Hepatocyte (in vitro differentiated cells): ENCODE measurements around the gene BBX.

Experiments
- EZH2 ChIP-seq: fragments of 200-600 bp; sonication (generic); IDR thresholded peaks from 2 replicates; pipeline ENCODE4 v1.6.1; 2016; ENCODE audit warnings: antibody characterized with exemption, mild to moderate bottlenecking, borderline replicate concordance
- EZH2phosphoT487 ChIP-seq: fragments of 200-600 bp; sonication (generic); IDR thresholded peaks from one replicate; pipeline ENCODE4 v1.6.1; 2018; ENCODE audit warnings: antibody characterized with exemption, mild to moderate bottlenecking, low read depth, moderate library complexity; ENCODE audit not compliant: unreplicated experiment, severe bottlenecking
- TF ChIP-seq, protein P1 (sequence below): fragments of 200-600 bp; sonication (generic); IDR thresholded peaks from 2 replicates; pipeline ENCODE4 v1.5.1; 2016; ENCODE audit warnings: antibody characterized with exemption, mild to moderate bottlenecking; ENCODE audit not compliant: poor library complexity

DNA sequence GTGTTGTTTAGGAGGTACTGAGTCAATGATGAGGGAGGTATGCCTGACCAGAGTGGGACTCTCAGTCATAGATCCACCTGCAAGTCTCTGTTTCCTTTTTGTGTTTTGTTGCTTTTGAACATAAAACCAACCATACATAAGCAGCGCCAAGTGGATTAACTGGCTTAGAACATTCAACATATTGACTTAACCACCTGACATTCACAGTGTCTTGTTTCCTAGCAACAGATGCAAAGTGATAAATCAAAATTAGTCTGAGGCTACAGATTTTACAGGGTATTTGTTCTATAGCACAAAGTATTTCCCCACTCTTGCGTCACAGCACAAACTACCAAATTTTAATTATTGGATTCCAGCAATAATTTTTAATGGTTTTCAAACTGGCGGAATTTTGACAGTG is 283.8 kb downstream of the BBX start:
- TF ChIP-seq, protein P1, sequence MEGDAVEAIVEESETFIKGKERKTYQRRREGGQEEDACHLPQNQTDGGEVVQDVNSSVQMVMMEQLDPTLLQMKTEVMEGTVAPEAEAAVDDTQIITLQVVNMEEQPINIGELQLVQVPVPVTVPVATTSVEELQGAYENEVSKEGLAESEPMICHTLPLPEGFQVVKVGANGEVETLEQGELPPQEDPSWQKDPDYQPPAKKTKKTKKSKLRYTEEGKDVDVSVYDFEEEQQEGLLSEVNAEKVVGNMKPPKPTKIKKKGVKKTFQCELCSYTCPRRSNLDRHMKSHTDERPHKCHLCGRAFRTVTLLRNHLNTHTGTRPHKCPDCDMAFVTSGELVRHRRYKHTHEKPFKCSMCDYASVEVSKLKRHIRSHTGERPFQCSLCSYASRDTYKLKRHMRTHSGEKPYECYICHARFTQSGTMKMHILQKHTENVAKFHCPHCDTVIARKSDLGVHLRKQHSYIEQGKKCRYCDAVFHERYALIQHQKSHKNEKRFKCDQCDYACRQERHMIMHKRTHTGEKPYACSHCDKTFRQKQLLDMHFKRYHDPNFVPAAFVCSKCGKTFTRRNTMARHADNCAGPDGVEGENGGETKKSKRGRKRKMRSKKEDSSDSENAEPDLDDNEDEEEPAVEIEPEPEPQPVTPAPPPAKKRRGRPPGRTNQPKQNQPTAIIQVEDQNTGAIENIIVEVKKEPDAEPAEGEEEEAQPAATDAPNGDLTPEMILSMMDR = no peak
- TF ChIP-seq EZH2 (no peak), EZH2phosphoT487 (no peak)
